ENCODE measurements around the gene NF2. TPM values are rescaled to one million over a fixed set of nuclear protein-coding genes. Genes with fewer than 3 reads are reported as not detected.
A peak's percentile ranks its signal among the peaks of the same experiment; 100 is the strongest.

Gene NF2
- total RNA-seq, 6 experiments from 2014 or later = 9.6 to 24.8 (median 14.0) TPM

DNA sequence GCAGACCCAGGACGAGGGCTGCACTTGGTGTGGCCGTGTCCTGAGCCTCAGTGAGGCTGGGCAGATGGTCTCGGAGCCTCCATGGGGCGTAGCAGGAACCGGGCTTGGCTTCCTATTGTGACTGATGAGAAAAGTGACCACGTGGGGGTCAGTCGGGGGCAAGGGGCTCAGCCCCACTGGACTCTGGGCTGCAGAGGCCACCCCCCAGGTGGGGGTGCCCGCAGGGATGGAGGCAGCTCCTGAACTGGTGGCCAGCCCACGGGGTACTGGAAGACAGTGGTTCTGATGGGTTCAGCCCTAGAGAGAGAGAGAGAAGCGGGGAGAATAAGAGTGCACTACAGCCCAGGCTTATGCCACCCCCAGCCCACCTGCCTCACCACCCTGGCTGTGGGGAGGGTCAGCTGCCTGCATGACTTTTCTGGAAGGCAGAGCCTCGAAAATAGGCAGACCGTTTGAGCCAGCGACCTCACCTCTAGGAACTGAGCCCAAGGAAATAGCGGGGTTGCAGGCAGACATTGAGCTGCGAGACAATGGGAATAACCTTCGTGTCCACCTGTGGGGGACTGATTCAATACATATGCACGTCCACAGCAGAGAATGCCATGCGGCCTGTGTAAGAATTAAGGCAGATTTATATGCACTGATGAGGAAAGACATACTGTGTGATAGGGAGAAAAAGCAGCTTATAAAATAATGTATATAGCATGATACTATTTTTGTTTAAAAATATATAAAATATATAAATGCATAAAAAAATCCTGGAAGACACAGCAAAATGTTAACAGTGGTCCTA, 127.8 kb downstream of the NF2 start:
- no peak for DNase-seq
- 82% methylated on average over 12 of the region's 18 CpGs for WGBS (ENCODE audit: insufficient coverage, low coverage, low lambda C conversion rate, missing lambda C conversion rate)
- intact Hi-C loops (cut with DNase I) = no loop called here

GRCh38 chr22:29732883-29733282, 129.4 kb downstream of the NF2 start:
- Histone ChIP-seq H3K27ac (no peak overlapping the region), H3K4me1 (no peaks in the 10 kb centered on the region), H3K27me3 (no peaks in the 10 kb centered on the region), H3K4me3 (no peak overlapping the region), H3K9me3 (no peaks in the 10 kb centered on the region), H3K36me3 (no peaks in the 10 kb centered on the region)
- no CpG with 5 or more reads among the region's 6 CpGs for WGBS (ENCODE audit: insufficient coverage, low coverage, low lambda C conversion rate, missing lambda C conversion rate)
- no peak for DNase-seq
- TF ChIP-seq CTCF (IDR thresholded peaks at IDR 0.05) (no peak), POLR2A (IDR thresholded peaks at IDR 0.05) (no peak)
- ATAC-seq = no peak
- intact Hi-C loops (cut with DNase I) = no loop called here

More for the DNA sequence above, 127.8 kb downstream of the NF2 start:
- Histone ChIP-seq H3K4me3 (no peak overlapping the region), H3K27ac (no peak overlapping the region), H3K36me3 (no peaks in the 10 kb centered on the region), H3K27me3 (no peaks in the 10 kb centered on the region), H3K4me1 (no peaks in the 10 kb centered on the region), H3K9me3 (no peaks in the 10 kb centered on the region)
- no peak for ATAC-seq
- TF ChIP-seq POLR2A (IDR thresholded peaks at IDR 0.05) (no peak), CTCF (IDR thresholded peaks at IDR 0.05) (no peak)

DNA sequence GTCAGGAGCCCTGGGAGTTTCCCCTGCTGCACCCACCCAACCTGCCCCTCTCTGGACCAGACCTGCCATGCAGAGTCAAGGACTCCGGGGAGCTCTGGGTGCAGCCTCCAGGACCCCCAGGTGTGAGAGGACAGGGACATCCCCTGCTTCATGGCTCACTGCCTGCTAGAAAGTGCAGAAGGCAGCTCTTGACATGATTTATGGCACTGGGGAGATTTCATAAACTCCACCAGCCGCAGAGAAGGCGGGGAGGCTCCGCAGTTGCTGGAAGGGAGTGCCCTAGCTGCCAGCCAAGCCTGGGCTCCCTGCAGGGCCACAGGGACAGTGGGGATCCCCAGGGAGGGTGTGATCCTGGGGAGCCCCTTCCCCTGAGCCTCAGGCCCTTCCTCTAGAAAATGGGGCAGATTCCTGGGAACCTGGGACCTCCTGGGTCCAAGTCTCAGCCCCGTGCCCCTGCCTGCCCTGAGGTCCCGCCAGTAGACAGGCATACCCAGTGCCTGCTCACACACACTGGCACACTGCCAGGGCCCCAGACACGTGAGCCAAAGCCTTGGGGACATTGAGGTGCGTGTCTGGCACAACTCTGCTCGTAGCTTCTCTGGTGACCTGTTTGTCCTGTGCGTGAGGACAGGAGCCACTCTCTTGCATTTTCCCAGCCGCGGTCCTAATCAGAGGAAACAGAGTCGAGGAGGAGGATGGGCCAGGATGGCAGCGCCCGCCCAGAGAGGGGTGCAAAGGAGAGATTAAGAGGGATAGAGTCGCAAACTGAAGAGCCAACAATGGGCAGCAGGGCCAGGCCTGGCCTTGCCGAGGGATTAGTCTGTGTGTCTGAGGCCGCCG, 130.1 kb downstream of the NF2 start:
- Histone ChIP-seq H3K4me1 (no peaks in the 10 kb centered on the region), H3K36me3 (no peaks in the 10 kb centered on the region), H3K27me3 (no peaks in the 10 kb centered on the region), H3K4me3 (no peak overlapping the region), H3K9me3 (no peaks in the 10 kb centered on the region), H3K27ac (no peak overlapping the region)
- 45% methylated on average over 2 of the region's 19 CpGs for WGBS (ENCODE audit: insufficient coverage, low coverage, low lambda C conversion rate, missing lambda C conversion rate)
- ATAC-seq = peak in 1 of 4 donors; percentile 15
- intact Hi-C loops (cut with DNase I) = no loop called here
- no peak for DNase-seq
- TF ChIP-seq POLR2A (IDR thresholded peaks at IDR 0.05) = no peak
- no peak for TF ChIP-seq CTCF (IDR thresholded peaks at IDR 0.05)

DNA sequence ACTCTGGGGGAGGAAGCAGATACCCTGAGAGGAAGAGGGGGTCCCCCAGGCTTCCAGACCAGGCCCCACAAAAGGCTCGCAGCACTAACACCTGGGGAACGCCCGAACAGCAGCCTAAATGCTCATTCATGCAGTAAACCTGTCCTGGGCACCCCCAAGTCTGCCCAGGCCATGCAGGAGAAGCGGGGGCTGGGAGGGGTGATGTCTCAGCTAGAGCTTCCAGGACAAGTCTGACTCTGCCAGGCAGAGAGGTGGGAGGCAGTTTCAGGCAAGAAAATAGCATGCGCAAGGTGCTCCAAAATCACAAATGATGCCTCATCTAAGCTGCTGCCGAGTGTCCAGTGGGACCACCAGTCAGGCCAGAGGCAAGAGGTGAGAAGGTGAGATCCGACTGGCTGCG, 131.0 kb downstream of the NF2 start:
- Histone ChIP-seq H3K27me3 (no peaks in the 10 kb centered on the region), H3K4me1 (no peaks in the 10 kb centered on the region), H3K4me3 (no peak overlapping the region), H3K9me3 (no peaks in the 10 kb centered on the region), H3K27ac (no peak overlapping the region), H3K36me3 (no peaks in the 10 kb centered on the region)
- ATAC-seq = no peak
- intact Hi-C loops (cut with DNase I) = no loop called here
- no peak for DNase-seq
- 60% methylated on average over 1 of the region's 8 CpGs for WGBS (ENCODE audit: insufficient coverage, low coverage, low lambda C conversion rate, missing lambda C conversion rate)
- TF ChIP-seq CTCF (IDR thresholded peaks at IDR 0.05) (no peak), POLR2A (IDR thresholded peaks at IDR 0.05) (no peak)

Data from right lobe of liver (tissue), 6 donors.